GM12864 (cell line): ENCODE measurements around the gene NRM.

Source experiments
- DNase-seq: peaks from one replicate; pipeline ENCODE4 v3.0.0-alpha.2; 2011; ENCODE audit warnings: low read depth
- H3K4me3 ChIP-seq: 2 replicates; pipeline ENCODE4 v1.5.1; 2011; ENCODE audit warnings: mild to moderate bottlenecking, low read depth, low read length, control low read depth
- CTCF ChIP-seq: IDR thresholded peaks from 2 replicates; pipeline ENCODE4 v1.5.1; 2011; ENCODE audit warnings: low read depth, mild to moderate bottlenecking, moderate library complexity, low read length, control low read depth, inconsistent platforms; ENCODE audit errors: missing control alignments

Gene NRM

DNA sequence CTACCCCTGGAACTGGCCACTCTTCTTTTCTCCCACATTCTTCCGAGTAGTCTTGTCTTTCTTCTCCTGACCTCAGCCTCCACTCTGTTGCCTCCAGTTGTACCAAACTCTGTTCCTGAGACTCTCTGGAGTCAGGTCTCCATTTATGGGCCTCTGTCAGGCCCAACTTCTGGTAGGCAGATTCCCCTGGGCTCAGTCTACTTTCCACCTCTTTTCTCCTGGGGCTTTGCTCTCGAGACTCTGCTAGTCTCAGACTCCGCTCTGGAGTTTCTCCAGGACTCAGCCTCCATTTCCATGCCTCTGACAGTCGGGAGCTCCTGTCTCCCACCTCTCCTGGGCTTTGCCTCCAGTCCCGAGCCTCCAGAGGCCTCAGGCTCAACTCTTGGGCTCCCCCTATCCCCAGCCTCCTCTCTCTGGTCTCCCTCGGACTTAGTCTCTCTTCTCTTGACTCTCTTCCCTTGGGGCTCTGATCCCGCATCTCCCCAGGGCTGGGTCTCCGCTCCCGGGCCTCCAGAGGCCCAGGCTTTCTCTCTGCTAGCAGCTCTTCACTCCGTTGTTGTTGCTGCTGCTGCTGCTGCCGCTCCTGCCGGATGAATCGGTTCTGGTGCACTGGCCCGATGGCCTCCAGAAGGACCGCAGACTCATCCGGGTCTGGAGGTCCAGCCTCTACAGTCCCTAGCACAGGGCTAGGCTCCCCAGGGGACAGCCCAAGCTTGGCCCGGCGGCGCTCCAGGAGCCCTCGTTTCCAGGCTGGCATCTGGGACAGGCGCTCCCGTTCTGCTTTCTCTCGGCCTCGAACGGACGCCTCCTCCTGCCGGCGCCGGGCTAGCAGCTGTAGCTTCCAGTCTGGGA, 5.4 kb downstream of the NRM start:
- peak; percentile 48 for TF ChIP-seq CTCF
- no peak for DNase-seq

DNA sequence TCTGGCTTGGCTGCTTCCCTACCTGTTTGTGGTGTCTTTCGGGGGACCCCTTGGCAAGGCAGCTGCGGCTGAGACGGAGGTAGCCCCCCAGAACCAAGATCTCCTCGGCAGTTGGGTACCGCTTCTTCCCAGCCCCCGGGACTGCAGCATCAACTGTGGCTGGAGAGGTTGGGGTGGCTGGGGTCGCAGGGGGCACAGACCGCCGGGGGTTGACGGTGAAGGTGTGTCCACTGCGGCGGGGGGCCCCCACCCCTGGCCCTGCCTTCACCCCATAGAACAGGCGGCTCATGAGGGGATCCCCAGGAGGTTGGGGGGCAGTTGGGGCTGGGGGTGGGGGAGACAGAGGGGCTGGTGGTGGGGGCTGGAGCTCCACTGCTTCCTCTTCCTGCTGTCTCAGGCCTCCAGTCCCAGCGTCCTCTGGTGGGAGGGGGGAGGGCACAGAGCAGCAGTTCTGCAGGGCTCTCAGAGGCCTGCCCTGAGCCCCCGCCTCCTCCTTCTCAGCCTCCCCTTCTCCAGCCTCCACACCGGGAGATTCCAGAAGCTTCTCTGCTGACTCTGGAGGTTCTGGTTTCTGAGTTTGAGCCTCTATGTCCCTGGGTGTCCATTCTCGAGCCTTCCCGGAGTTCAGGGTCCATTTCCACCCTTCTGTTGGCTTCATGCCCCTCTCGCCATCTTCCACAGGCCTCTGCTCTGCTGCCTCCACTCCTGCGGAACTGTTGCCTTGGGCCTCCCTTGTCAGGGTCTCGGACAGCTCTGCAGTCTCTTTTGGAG, 6.2 kb downstream of the NRM start:
- peak overlapping the region; percentile 75 for H3K4me3 ChIP-seq
- DNase-seq: no peak
- no peak for TF ChIP-seq CTCF

More for the DNA sequence above, 5.4 kb downstream of the NRM start:
- H3K4me3 ChIP-seq: peak overlapping the region; percentile 75

- DNase-seq: no peak
- peak overlapping the region; percentile 75 for H3K4me3 ChIP-seq
- TF ChIP-seq CTCF: no peak
Measured at GRCh38 chr6:30683980-30684338, 6.8 kb downstream of the NRM start.

DNA sequence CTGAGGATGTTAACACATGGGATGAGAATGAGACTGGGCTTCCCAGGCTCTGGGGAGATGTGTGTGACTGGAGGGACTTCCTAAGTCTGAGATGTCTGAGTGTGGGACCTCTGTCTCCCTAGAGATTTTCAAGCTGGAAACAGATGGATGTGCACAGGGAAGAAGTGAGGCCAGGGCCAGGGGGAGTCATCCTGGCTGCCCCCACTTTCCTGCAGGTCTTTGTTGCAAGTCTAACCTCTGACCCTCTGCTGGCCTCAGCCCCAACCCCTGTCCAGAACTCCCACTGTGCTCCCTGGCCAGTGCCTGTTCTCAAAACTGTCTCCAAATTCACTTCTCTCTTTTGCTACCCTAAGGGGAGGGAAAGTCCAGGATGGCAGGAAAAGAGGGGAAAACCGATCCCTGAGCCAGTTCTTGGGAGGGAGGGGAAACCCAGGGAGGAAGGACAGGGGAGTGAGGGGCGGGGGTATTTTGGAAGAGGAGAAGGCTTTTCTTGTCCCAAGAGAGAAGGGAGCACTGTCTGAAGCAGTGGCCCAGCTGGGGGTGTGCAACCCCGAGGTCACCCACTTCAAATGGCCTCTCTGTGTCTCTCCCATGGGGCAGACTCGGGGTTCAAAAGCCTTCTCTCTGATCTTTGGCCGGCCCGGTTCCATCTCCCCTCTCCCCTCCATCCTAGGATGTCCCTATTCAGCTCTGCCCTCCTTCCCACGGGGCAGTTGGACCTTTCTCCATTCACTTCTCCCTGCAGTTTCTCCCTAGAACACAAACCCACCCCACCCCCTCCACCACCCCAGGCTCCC, 7.4 kb downstream of the NRM start:
- H3K4me3 ChIP-seq: peak overlapping the region; percentile 75
- DNase-seq: no peak
- TF ChIP-seq CTCF: no peak

DNA sequence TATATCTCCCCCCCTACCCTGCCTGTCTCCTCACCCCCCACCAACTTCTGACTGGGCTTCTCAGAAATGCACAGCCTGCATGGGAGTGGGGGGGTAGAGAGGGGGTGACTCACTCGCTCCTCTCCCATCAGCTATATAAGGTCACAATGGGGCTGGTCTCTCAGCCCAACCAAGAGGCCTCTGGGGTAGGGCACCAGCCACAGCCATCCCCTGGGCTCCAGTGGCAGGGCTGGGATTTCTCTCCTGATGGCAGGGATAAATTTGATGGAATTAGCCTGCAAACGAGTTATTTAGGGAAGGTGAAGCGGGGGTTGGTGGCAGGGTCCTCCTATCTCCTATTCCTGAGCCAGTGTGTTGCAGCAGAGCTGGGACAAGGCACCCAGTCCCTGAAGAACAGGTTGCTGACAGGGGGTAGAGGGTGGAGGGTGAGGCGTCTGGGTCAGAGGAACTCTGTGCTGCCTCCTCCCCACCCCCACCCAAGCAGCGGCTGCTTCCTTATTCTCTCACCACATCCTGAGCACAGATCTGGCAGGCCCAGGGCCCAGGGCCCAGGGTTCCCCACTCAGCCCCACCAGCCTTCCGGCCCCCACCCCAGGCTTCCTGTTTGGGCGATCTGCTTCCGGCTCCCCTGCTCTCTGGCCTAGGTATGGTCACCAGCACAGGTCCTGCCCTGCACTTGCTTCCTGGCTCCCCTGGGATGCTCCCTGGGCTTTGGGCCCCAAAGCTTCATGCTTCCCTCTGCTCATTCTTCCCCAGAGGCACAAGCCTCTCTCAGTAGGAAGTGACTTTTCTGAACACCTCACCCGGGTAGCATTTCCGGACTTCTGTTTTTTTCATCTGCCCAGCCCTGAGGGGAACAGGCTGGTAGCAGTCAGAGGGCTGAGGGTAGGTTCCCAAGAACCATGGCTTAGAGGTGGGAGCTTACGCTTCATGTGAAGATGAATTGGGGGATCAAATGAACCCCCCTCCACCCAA, 8.4 kb downstream of the NRM start:
- peak overlapping the region; percentile 75 for H3K4me3 ChIP-seq
- DNase-seq: peak; percentile 82
- no peak for TF ChIP-seq CTCF

DNA sequence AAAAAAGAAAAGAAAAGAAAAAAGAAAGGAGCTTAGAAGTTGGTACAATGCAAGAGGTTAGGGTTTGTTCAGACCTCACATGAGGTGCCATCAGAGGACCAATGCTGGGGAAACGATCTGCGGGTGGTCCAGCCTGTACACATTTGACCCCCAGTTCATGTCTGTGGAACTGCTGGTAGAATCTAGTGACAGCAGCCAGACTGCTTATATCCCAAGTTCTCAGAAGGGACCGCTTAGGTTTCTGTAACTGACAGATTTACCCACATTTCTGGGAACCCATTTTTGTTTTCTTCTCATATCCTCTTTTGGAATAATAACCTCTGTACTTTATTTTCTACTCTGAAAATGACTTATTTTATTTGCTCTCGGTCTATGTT, 9.0 kb downstream of the NRM start:
- no peak for TF ChIP-seq CTCF
- peak overlapping the region; percentile 75 for H3K4me3 ChIP-seq
- DNase-seq: no peak
